ENCODE measurements around the gene SPRED2.

DNA sequence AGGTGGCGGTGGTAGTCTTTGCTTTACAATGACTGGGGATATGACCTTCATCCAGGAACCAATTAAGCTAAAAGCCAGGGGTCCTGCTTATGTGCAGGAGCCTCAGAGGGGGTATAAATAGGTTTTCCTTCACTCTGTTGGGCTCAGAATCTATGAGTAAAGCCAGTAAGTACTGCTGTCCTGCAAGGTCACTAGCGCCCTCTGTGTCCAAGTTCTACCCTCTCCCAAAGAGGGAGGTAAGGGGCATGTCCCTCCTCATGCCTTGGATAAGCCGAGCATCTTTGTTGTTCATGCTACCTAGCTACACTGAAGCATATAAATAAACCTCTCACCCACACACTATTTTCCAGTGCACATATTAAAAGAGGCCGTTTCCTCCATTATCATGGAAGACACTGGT lies 79.4 kb downstream of the SPRED2 start:
- TF ChIP-seq EZH2 (IDR thresholded peaks at IDR 0.05; ENCODE audit: insufficient read depth, poor library complexity, severe bottlenecking), result no peak
- TF ChIP-seq EZH2phosphoT487 (IDR thresholded peaks at IDR 0.05; ENCODE audit: insufficient read depth, low read depth), result no peak
